PC-9 (cell line): ENCODE data around the gene SMCHD1. TPM values are rescaled to one million over a fixed set of nuclear protein-coding genes. Genes with fewer than 3 reads are reported as not detected.

Experiments used
- BruUV-seq: library from RNA; stranded (reverse); fragments of 400-500 nt; replicated peaks from 2 replicates; lab custom pipeline; 2021; lab: Mats Ljungman, UMichigan
- CTCF ChIA-PET: fragments of 300-600 bp; sonication (Branson Sonifier 250); formaldehyde crosslinking; loops from one replicate; lab custom pipeline; 2022; ENCODE audit warnings: antibody characterized with exemption; lab: Charles Lee
- POLR2A ChIA-PET: fragments of 300-600 bp; sonication (Branson Sonifier 250); formaldehyde crosslinking; loops from one replicate; lab custom pipeline; 2022; ENCODE audit warnings: antibody characterized with exemption; ENCODE audit not compliant: unreplicated experiment; lab: Charles Lee
- DNase-seq, 2 experiments: peaks; one replicate each; pipeline versions ENCODE4 v3.0.0 to v3.0.0-alpha.2; 2015 to 2022; ENCODE audit warnings: mixed read lengths in 1 of 2
- H2AFZ ChIP-seq: fragments of 200-600 bp; sonication (generic); 2 replicates; pipeline ENCODE4 v1.8.1; 2017; ENCODE audit warnings: antibody characterized with exemption
- H3F3A ChIP-seq: fragments of 200-600 bp; sonication (generic); 2 replicates; pipeline ENCODE4 v1.8.1; 2017; ENCODE audit warnings: antibody characterized with exemption, mild to moderate bottlenecking, low read depth; ENCODE audit not compliant: insufficient read depth
- H3K27ac ChIP-seq: fragments of 200-600 bp; sonication (generic); 2 replicates; pipeline ENCODE4 v1.6.1; 2016; ENCODE audit warnings: mixed run types
- H3K27me3 ChIP-seq: fragments of 200-600 bp; sonication (generic); 2 replicates; pipeline ENCODE4 v1.6.1; 2016; ENCODE audit warnings: low read depth, mixed run types; ENCODE audit not compliant: insufficient read depth
- H3K36me3 ChIP-seq: fragments of 200-600 bp; sonication (generic); 2 replicates; pipeline ENCODE4 v1.6.1; 2016; ENCODE audit warnings: low read depth, mixed run types
- H3K4me1 ChIP-seq: fragments of 200-600 bp; sonication (generic); replicated peaks from 2 replicates; pipeline ENCODE4 v1.6.1; 2016; ENCODE audit warnings: mixed run types; ENCODE audit not compliant: insufficient read depth
- H3K4me2 ChIP-seq: fragments of 200-600 bp; sonication (generic); 2 replicates; pipeline ENCODE4 v1.6.1; 2017; ENCODE audit warnings: mixed run types
- H3K4me3 ChIP-seq: fragments of 200-600 bp; sonication (generic); 2 replicates; pipeline ENCODE4 v1.6.1; 2016; ENCODE audit warnings: mixed run types
- H3K79me2 ChIP-seq: fragments of 200-600 bp; sonication (generic); 2 replicates; pipeline ENCODE4 v1.6.1; 2017; ENCODE audit warnings: low read depth, mixed run types
- H3K9me2 ChIP-seq: fragments of 200-600 bp; sonication (generic); 2 replicates; pipeline ENCODE4 v1.8.1; 2017; ENCODE audit warnings: mild to moderate bottlenecking; ENCODE audit not compliant: insufficient read depth
- H3K9me3 ChIP-seq: fragments of 200-600 bp; sonication (generic); 2 replicates; pipeline ENCODE4 v1.8.1; 2016; ENCODE audit warnings: low read depth; ENCODE audit not compliant: insufficient read depth
- H4K20me1 ChIP-seq: fragments of 200-600 bp; sonication (generic); 2 replicates; pipeline ENCODE4 v1.8.1; 2017; ENCODE audit not compliant: insufficient read depth
- CTCF ChIP-seq: fragments of 200-600 bp; sonication (generic); conservative IDR thresholded peaks from 2 replicates; pipeline ENCODE4 v1.6.1; 2017; ENCODE audit warnings: mixed run types, antibody characterized with exemption, mild to moderate bottlenecking, moderate library complexity
- EZH2 ChIP-seq: fragments of 200-600 bp; sonication (generic); IDR thresholded peaks from 2 replicates; pipeline ENCODE4 v1.8.0; 2017; ENCODE audit warnings: antibody characterized with exemption, low read depth
- intact Hi-C: fragments of 100-400 bp; cut with micrococcal nuclease; formaldehyde crosslinking; loops from one replicate; pipeline ENCODE4 v1.10.0; 2022; ENCODE audit not compliant: unreplicated experiment
- total RNA-seq: library from RNA; stranded (reverse); gene quantifications from 2 replicates; pipeline ENCODE4 v1.2.3, GENCODE V29; 2021

Gene SMCHD1
- total RNA-seq, 1 experiment from 2014 or later = 73.7 TPM

GRCh38 chr18:2824865-2825264 lies 169.3 kb downstream of the SMCHD1 start:
- no peaks in the 10 kb centered on the region for H3K9me3 ChIP-seq
- no peaks in the 10 kb centered on the region for H3K79me2 ChIP-seq
- TF ChIP-seq CTCF (no peak), EZH2 (no peak)
- no peak overlapping the region for H3K4me3 ChIP-seq
- H4K20me1 ChIP-seq = no peaks in the 10 kb centered on the region
- H3K4me2 ChIP-seq = no peak overlapping the region
- H3K9me2 ChIP-seq = no peaks in the 10 kb centered on the region
- intact Hi-C loops = no loop called here
- H3K27me3 ChIP-seq = no peaks in the 10 kb centered on the region
- H3F3A ChIP-seq = no peaks in the 10 kb centered on the region
- no peak for DNase-seq
- no peaks in the 10 kb centered on the region for H3K4me1 ChIP-seq
- H2AFZ ChIP-seq = no peak overlapping the region
- no peak overlapping the region for H3K27ac ChIP-seq
- no TSS peak for BruUV-seq
- CTCF ChIA-PET = no interaction called here
- no peaks in the 10 kb centered on the region for H3K36me3 ChIP-seq
- POLR2A ChIA-PET = no interaction called here

- CTCF ChIA-PET = no interaction called here
- no peak for DNase-seq
- H2AFZ ChIP-seq = no peak overlapping the region
- no peaks in the 10 kb centered on the region for H3K9me2 ChIP-seq
- intact Hi-C loops = no loop called here
- no peaks in the 10 kb centered on the region for H3F3A ChIP-seq
- H3K4me1 ChIP-seq = no peaks in the 10 kb centered on the region
- H4K20me1 ChIP-seq = no peaks in the 10 kb centered on the region
- TF ChIP-seq EZH2 (no peak), CTCF (no peak)
- H3K4me3 ChIP-seq = no peak overlapping the region
- no peaks in the 10 kb centered on the region for H3K9me3 ChIP-seq
- no peaks in the 10 kb centered on the region for H3K79me2 ChIP-seq
- BruUV-seq = no TSS peak
- POLR2A ChIA-PET = no interaction called here
- no peak overlapping the region for H3K4me2 ChIP-seq
- H3K36me3 ChIP-seq = no peaks in the 10 kb centered on the region
- H3K27ac ChIP-seq = no peak overlapping the region
- no peaks in the 10 kb centered on the region for H3K27me3 ChIP-seq
Measured at GRCh38 chr18:2825613-2826175, 170.2 kb downstream of the SMCHD1 start.

DNA sequence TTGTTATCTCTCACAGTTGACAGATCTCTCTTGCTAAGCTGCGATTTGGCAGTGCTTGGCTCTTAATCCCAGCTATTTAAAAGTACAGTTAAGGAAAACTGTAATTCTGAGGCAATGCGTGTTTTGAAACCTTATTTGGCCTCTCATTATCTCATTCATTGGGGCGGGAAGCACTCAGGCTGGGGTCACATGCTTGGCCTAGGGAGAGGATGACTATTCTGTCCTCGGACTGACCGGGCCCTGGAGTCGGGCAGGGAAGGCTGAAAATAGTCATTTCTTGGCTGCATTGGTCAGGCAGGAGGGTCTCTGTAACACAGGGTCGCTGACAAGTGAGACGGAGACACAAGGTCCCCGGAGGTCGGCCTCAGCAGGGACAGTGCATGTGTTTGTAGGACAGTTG lies 171.1 kb downstream of the SMCHD1 start:
- TF ChIP-seq CTCF (no peak), EZH2 (no peak)
- ChIA-PET CTCF (no interaction called here), POLR2A (no interaction called here)
- Histone ChIP-seq H3K79me2 (no peaks in the 10 kb centered on the region), H3K27ac (no peak overlapping the region), H3K36me3 (no peaks in the 10 kb centered on the region), H3K4me1 (no peaks in the 10 kb centered on the region), H3K27me3 (no peaks in the 10 kb centered on the region), H2AFZ (no peak overlapping the region), H3F3A (no peaks in the 10 kb centered on the region), H3K9me2 (no peaks in the 10 kb centered on the region), H3K4me3 (no peak overlapping the region), H4K20me1 (no peaks in the 10 kb centered on the region), H3K9me3 (no peaks in the 10 kb centered on the region), H3K4me2 (no peak overlapping the region)
- BruUV-seq = no TSS peak
- DNase-seq = no peak
- intact Hi-C loops = no loop called here
